NB4 (cell line): ENCODE measurements around the gene NTSR2.
A peak's percentile ranks its signal among the peaks of the same experiment; 100 is the strongest.

Source experiments
- DNase-seq: peaks from one replicate; pipeline ENCODE4 v3.0.0; 2010; ENCODE audit warnings: low read depth
- H3K4me3 ChIP-seq: one replicate; pipeline ENCODE4 v1.5.1; 2011; ENCODE audit warnings: mild to moderate bottlenecking, low read depth, low read length, moderate library complexity
- CTCF ChIP-seq: IDR thresholded peaks from one replicate; pipeline ENCODE4 v1.5.1; 2012; ENCODE audit warnings: low read depth, low read length
- MAX ChIP-seq: IDR thresholded peaks from 2 replicates; pipeline ENCODE4 v1.6.1; 2011; ENCODE audit warnings: low read depth, low read length
- MYC ChIP-seq: IDR thresholded peaks from 2 replicates; pipeline ENCODE4 v1.6.1; 2011; ENCODE audit warnings: low read depth, low read length
- POLR2A ChIP-seq: IDR thresholded peaks from 2 replicates; pipeline ENCODE4 v1.6.1; 2011; ENCODE audit warnings: mild to moderate bottlenecking; ENCODE audit not compliant: insufficient read length; ENCODE audit errors: extremely low read depth

Gene NTSR2

GRCh38 chr2:11616851-11617415, 53.1 kb downstream of the NTSR2 start:
- H3K4me3 ChIP-seq, result no peak overlapping the region
- DNase-seq, result peak; percentile 32

DNA sequence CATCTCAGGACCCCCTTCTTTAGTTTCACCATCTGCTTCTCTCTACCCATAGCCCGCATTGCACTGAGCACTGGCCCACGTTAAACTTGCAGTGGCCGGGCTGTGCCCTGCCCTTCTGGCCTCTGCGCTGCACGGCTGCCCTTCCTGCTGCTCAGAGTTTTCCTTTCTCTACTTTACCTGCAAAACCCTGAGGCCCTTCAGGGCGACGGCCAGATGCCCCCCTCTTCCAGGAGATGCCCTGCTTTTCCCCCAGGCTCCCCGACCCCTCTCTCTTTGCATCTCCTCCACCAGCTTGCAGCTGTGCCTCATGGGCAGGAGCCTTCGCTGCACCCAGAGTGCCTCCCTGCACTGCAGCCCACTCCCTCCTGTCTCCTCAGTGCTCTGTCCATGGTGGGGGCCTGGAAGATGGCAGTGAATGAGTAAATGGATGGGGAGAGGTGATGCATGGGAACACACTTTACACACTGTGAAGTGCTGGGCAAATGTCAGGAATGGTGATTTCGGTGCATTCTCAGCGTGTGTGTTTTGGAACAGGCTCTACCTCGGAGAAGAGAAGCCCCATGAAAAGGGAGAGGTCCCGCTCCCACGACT, 53.8 kb downstream of the NTSR2 start:
- DNase-seq, result no peak
- H3K4me3 ChIP-seq, result no peak overlapping the region
- TF ChIP-seq MAX (no peak), MYC (no peak), CTCF (no peak), POLR2A (no peak)

More at GRCh38 chr2:11616851-11617415, 53.1 kb downstream of the NTSR2 start:
- no peak for TF ChIP-seq MAX
- TF ChIP-seq MYC, result no peak
- no peak for TF ChIP-seq CTCF

GRCh38 chr2:11615209-11615608, 54.8 kb downstream of the NTSR2 start:
- no peak for DNase-seq
- H3K4me3 ChIP-seq, result no peak overlapping the region
- no peak for TF ChIP-seq CTCF
- TF ChIP-seq POLR2A, result no peak
- TF ChIP-seq MYC, result no peak
- TF ChIP-seq MAX, result no peak

DNA sequence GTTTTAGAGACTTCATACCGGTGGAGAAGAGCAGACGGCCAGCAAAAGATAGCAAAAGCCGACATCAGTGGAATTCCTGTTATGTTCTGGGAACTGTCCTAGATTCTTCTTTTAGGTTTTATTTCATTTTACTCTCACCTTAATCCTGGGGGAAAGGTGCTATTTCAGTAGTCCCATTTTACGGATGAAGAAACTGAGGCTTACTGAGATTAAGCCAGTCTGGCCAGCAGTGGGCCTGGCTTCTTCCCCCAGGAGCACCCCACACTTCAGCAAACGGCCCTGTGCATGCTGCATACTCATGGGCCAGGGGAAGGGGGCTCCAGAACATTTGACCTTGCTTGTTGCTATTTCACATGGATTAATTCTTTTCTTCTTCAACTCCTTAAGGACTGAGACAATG, 56.7 kb downstream of the NTSR2 start:
- DNase-seq, result no peak
- no peak for TF ChIP-seq POLR2A
- no peak for TF ChIP-seq MAX
- no peak for TF ChIP-seq MYC
- TF ChIP-seq CTCF, result no peak
- no peak overlapping the region for H3K4me3 ChIP-seq

GRCh38 chr2:11612553-11613215, 57.3 kb downstream of the NTSR2 start:
- H3K4me3 ChIP-seq, result no peak overlapping the region

More at GRCh38 chr2:11612553-11613215, 57.3 kb downstream of the NTSR2 start:
- TF ChIP-seq MAX, result no peak
- TF ChIP-seq POLR2A, result no peak
- no peak for TF ChIP-seq CTCF
- TF ChIP-seq MYC, result no peak
- no peak for DNase-seq
